Urothelium cell line (cell line): ENCODE measurements around the gene SNRPF.

ENCODE experiments used
- DNase-seq: peaks from one replicate; pipeline ENCODE4 v3.0.0; 2011; ENCODE audit warnings: low spot score, mixed read lengths
- FAIRE-seq: peaks from 2 replicates; lab custom pipeline; 2011; peaks lifted over from hg19 to GRCh38; lab: Jason Lieb, UNC

The SNRPF gene

GRCh38 chr12:95857799-95858198 is 953 bp upstream of the SNRPF start:
- DNase-seq (no peak), FAIRE-seq (no peak)

- no peak for FAIRE-seq
Observed at GRCh38 chr12:95859344-95859816, 628 bp downstream of the SNRPF start.

GRCh38 chr12:95859947-95860850 is 1.4 kb downstream of the SNRPF start:
- DNase-seq = no peak
- FAIRE-seq = no peak

More at GRCh38 chr12:95859344-95859816, 628 bp downstream of the SNRPF start:
- DNase-seq = peak; percentile 4

- no peak for DNase-seq
Observed at GRCh38 chr12:95862038-95862437, 3.3 kb downstream of the SNRPF start.

GRCh38 chr12:95863337-95863736 is 4.6 kb downstream of the SNRPF start:
- DNase-seq = no peak
- no peak for FAIRE-seq

More at GRCh38 chr12:95862038-95862437, 3.3 kb downstream of the SNRPF start:
- no peak for FAIRE-seq

- FAIRE-seq (no peak), DNase-seq (no peak)
Observed at GRCh38 chr12:95870897-95871296, 12.1 kb downstream of the SNRPF start.

- no peak for DNase-seq
- no peak for FAIRE-seq
Observed at GRCh38 chr12:95874452-95874851, 15.7 kb downstream of the SNRPF start.

- FAIRE-seq = no peak
- DNase-seq = no peak
Observed at GRCh38 chr12:95877622-95878021, 18.9 kb downstream of the SNRPF start.

- FAIRE-seq (no peak), DNase-seq (no peak)
Observed at GRCh38 chr12:95880895-95881294, 22.1 kb downstream of the SNRPF start.

- FAIRE-seq (no peak), DNase-seq (no peak)
Observed at GRCh38 chr12:95881331-95881955, 22.7 kb downstream of the SNRPF start.

GRCh38 chr12:95882080-95882479 is 23.3 kb downstream of the SNRPF start:
- FAIRE-seq (no peak), DNase-seq (no peak)

GRCh38 chr12:95882873-95883272 is 24.1 kb downstream of the SNRPF start:
- no peak for DNase-seq
- no peak for FAIRE-seq

GRCh38 chr12:95884998-95885397 is 26.2 kb downstream of the SNRPF start:
- FAIRE-seq (no peak), DNase-seq (no peak)

- DNase-seq (no peak), FAIRE-seq (no peak)
Observed at GRCh38 chr12:95887311-95887710, 28.6 kb downstream of the SNRPF start.

- FAIRE-seq (no peak), DNase-seq (no peak)
Observed at GRCh38 chr12:95890958-95891357, 32.2 kb downstream of the SNRPF start.

GRCh38 chr12:95896846-95897245 is 38.1 kb downstream of the SNRPF start:
- no peak for DNase-seq
- FAIRE-seq = no peak

GRCh38 chr12:95898081-95898480 is 39.3 kb downstream of the SNRPF start:
- FAIRE-seq (no peak), DNase-seq (no peak)

GRCh38 chr12:95908573-95908972 is 49.8 kb downstream of the SNRPF start:
- no peak for DNase-seq
- no peak for FAIRE-seq

GRCh38 chr12:95909871-95910270 is 51.1 kb downstream of the SNRPF start:
- no peak for FAIRE-seq

More at GRCh38 chr12:95909871-95910270, 51.1 kb downstream of the SNRPF start:
- no peak for DNase-seq
